ENCODE results near the gene LNP1.

The LNP1 gene

DNA sequence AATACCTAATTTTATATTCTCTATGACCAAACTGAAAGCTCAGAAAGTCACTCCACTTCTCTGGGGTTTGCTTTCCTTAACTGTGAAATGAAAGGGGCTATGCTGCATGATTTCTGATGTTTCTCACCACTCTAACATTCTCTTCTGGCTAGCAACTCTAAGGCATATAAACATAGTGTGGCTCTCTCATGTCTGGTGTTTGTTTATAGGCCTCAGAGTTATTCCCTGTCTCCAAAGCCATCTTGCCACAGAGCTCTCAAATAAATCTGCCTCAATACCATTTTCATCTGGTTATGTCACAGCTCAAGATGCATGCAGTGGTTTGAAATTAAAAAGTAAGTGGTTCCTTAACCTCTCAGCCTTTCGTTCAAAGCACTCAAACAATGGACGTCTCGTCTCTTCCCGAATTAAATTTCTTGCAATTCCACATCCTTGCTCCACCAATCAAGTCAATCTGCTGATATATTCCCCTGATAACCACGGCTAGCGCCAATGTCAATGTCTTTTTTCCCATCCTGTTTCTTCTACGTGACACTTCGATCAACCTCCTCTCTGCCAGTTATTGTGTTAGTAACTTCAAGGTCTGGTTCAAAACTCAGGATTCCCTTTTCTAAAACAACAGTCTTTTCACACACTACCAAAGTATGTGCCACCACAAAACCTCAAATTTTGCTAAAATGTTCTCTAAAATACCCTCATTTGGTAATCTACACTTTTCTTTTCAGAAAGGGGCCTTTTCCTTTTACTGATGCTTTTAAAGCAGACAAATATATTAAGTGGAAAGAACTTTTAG is 16.4 kb upstream of the LNP1 start (continued):
- TF ChIP-seq ZNF8 (CRISPR knock-in tag; IDR thresholded peaks at IDR 0.05) = no peak

DNA sequence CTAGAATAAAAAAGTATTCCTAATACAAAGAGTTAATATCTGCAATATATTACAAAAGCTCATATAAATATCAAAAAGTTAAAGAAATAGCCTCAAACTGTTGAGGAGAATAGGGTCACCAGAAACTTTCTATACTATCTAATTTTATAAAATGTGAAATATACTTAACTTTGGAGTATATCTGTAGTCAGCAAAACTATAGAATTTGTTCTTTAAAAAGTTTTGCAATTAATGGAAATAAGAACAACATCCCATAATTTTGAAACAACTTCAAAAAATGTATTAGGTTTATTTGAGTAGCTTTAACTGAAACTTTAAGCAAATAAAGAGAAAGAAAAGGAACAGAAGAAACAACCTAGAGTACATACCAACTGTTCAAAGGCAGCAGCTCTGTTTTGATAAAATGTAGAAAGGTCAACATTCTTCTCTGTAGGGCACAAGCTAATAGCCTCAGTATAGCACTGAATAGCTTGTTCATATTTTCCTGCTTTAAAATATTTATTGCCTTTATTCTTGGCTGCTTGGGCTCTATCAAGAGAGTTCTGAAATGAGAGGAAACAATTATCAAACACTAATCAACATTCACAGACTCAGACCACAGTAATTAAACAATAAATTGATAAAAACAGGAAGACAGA is 14.8 kb upstream of the LNP1 start:
- TF ChIP-seq ZFP30 (CRISPR knock-in tag; IDR thresholded peaks at IDR 0.05) = no peak
- no peak for TF ChIP-seq PPARA (CRISPR knock-in tag; IDR thresholded peaks at IDR 0.05; ENCODE audit: borderline replicate concordance)
- TF ChIP-seq, protein P1, sequence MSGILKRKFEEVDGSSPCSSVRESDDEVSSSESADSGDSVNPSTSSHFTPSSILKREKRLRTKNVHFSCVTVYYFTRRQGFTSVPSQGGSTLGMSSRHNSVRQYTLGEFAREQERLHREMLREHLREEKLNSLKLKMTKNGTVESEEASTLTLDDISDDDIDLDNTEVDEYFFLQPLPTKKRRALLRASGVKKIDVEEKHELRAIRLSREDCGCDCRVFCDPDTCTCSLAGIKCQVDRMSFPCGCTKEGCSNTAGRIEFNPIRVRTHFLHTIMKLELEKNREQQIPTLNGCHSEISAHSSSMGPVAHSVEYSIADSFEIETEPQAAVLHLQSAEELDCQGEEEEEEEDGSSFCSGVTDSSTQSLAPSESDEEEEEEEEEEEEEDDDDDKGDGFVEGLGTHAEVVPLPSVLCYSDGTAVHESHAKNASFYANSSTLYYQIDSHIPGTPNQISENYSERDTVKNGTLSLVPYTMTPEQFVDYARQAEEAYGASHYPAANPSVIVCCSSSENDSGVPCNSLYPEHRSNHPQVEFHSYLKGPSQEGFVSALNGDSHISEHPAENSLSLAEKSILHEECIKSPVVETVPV (CRISPR knock-in tag; IDR thresholded peaks at IDR 0.05) = no peak
- no peak for TF ChIP-seq ESRRG (CRISPR knock-in tag; IDR thresholded peaks at IDR 0.05)
- TF ChIP-seq, protein P2, sequence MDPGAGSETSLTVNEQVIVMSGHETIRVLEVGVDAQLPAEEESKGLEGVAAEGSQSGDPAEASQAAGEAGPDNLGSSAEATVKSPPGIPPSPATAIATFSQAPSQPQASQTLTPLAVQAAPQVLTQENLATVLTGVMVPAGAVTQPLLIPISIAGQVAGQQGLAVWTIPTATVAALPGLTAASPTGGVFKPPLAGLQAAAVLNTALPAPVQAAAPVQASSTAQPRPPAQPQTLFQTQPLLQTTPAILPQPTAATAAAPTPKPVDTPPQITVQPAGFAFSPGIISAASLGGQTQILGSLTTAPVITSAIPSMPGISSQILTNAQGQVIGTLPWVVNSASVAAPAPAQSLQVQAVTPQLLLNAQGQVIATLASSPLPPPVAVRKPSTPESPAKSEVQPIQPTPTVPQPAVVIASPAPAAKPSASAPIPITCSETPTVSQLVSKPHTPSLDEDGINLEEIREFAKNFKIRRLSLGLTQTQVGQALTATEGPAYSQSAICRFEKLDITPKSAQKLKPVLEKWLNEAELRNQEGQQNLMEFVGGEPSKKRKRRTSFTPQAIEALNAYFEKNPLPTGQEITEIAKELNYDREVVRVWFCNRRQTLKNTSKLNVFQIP (CRISPR knock-in tag; IDR thresholded peaks at IDR 0.05; ENCODE audit: borderline replicate concordance, low read depth) = no peak
- no peak for TF ChIP-seq TCF4 (CRISPR knock-in tag; IDR thresholded peaks at IDR 0.05; ENCODE audit: borderline replicate concordance)
- no peak for TF ChIP-seq BACH2 (CRISPR knock-in tag; IDR thresholded peaks at IDR 0.05; ENCODE audit: borderline replicate concordance)
- no peak for TF ChIP-seq ARNTL (CRISPR knock-in tag; IDR thresholded peaks at IDR 0.05; ENCODE audit: borderline replicate concordance, low read depth)
- TF ChIP-seq SNAI2 (CRISPR knock-in tag; IDR thresholded peaks at IDR 0.05) = no peak
- no peak for TF ChIP-seq GLIS3 (CRISPR knock-in tag; IDR thresholded peaks at IDR 0.05)
- no peak for TF ChIP-seq ZNF8 (CRISPR knock-in tag; IDR thresholded peaks at IDR 0.05)
- TF ChIP-seq ISL1 (CRISPR knock-in tag; IDR thresholded peaks at IDR 0.05) = no peak
- no peak for TF ChIP-seq CSDC2 (CRISPR knock-in tag; IDR thresholded peaks at IDR 0.05)
- TF ChIP-seq ZNF70 (CRISPR knock-in tag; IDR thresholded peaks at IDR 0.05) = no peak
- TF ChIP-seq, protein P3, sequence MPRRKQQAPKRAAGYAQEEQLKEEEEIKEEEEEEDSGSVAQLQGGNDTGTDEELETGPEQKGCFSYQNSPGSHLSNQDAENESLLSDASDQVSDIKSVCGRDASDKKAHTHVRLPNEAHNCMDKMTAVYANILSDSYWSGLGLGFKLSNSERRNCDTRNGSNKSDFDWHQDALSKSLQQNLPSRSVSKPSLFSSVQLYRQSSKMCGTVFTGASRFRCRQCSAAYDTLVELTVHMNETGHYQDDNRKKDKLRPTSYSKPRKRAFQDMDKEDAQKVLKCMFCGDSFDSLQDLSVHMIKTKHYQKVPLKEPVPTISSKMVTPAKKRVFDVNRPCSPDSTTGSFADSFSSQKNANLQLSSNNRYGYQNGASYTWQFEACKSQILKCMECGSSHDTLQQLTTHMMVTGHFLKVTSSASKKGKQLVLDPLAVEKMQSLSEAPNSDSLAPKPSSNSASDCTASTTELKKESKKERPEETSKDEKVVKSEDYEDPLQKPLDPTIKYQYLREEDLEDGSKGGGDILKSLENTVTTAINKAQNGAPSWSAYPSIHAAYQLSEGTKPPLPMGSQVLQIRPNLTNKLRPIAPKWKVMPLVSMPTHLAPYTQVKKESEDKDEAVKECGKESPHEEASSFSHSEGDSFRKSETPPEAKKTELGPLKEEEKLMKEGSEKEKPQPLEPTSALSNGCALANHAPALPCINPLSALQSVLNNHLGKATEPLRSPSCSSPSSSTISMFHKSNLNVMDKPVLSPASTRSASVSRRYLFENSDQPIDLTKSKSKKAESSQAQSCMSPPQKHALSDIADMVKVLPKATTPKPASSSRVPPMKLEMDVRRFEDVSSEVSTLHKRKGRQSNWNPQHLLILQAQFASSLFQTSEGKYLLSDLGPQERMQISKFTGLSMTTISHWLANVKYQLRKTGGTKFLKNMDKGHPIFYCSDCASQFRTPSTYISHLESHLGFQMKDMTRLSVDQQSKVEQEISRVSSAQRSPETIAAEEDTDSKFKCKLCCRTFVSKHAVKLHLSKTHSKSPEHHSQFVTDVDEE (CRISPR knock-in tag; IDR thresholded peaks at IDR 0.05) = no peak
- TF ChIP-seq OSR1 (CRISPR knock-in tag; IDR thresholded peaks at IDR 0.05) = no peak
- TF ChIP-seq RARB (CRISPR knock-in tag; IDR thresholded peaks at IDR 0.05) = no peak
- no peak for TF ChIP-seq ZNF565 (CRISPR knock-in tag; conservative IDR thresholded peaks at IDR 0.05; ENCODE audit: low read depth)
- peak; percentile 73 for ATAC-seq

DNA sequence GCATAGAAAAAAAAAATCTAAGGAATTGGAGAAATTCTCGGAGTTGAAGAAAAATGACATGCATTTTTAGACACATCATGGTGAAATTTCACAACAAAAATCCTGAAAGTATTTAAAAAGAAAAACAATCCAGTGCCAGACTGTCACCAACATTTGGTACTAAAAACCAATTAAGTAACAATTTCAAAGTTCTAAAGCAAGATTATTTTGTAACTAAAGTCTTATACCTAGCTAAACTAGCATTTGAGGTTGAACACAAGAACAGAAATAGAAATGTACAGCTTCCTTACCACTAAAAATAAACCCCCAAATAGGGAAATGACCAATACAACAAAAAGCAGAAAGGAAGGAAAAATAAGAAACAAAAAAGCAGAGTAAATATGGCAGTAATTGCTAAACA is 12.3 kb upstream of the LNP1 start:
- TF ChIP-seq, protein P3 (CRISPR knock-in tag; IDR thresholded peaks at IDR 0.05) = no peak
- no peak for TF ChIP-seq ZNF8 (CRISPR knock-in tag; IDR thresholded peaks at IDR 0.05)
- TF ChIP-seq GLIS3 (CRISPR knock-in tag; IDR thresholded peaks at IDR 0.05) = no peak
- TF ChIP-seq BACH2 (CRISPR knock-in tag; IDR thresholded peaks at IDR 0.05; ENCODE audit: borderline replicate concordance) = no peak
- TF ChIP-seq, protein P4, sequence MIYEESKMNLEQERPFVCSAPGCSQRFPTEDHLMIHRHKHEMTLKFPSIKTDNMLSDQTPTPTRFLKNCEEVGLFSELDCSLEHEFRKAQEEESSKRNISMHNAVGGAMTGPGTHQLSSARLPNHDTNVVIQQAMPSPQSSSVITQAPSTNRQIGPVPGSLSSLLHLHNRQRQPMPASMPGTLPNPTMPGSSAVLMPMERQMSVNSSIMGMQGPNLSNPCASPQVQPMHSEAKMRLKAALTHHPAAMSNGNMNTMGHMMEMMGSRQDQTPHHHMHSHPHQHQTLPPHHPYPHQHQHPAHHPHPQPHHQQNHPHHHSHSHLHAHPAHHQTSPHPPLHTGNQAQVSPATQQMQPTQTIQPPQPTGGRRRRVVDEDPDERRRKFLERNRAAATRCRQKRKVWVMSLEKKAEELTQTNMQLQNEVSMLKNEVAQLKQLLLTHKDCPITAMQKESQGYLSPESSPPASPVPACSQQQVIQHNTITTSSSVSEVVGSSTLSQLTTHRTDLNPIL (CRISPR knock-in tag; IDR thresholded peaks at IDR 0.05; ENCODE audit: low read depth) = no peak
- TF ChIP-seq SNAI2 (CRISPR knock-in tag; IDR thresholded peaks at IDR 0.05) = no peak
- TF ChIP-seq RARB (CRISPR knock-in tag; IDR thresholded peaks at IDR 0.05) = no peak
- no peak for ATAC-seq

Data from SK-N-SH treated with all-trans-retinoic acid at 6 μM for 48 hours (cell line).